Tibial artery (tissue), 4 donors: ENCODE results near the gene COL27A1.
A peak's percentile ranks its signal among the peaks of the same experiment; 100 is the strongest.

Source experiments
- DNase-seq, 2 donors: peaks; one replicate each; pipeline ENCODE4 v3.0.0-alpha.2; 2019
- H3K27ac ChIP-seq, 2 donors: fragments of 200-600 bp; sonication (generic) in 1 of 2; 1 replicate in 1 of 2; 2 replicates in 1 of 2; pipeline ENCODE4 v1.5.1; 2018 to 2019; ENCODE audit warnings: mild to moderate bottlenecking in 1 of 2
- H3K27me3 ChIP-seq, 2 donors: fragments of 200-600 bp; sonication (generic) in 1 of 2; one replicate each; pipeline versions ENCODE4 v1.5.1 to v1.6.0; 2016 to 2019
- H3K36me3 ChIP-seq, 3 donors: fragments of 200-600 bp; sonication (generic) in 2 of 3; one replicate each; pipeline ENCODE4 v1.5.1; 2016 to 2019; ENCODE audit warnings: mild to moderate bottlenecking in 2 of 3
- H3K4me1 ChIP-seq, 4 donors: fragments of 200-600 bp; sonication (generic) in 2 of 4; 1 replicate in 3 of 4; 2 replicates in 1 of 4; pipeline ENCODE4 v1.5.1; 2016 to 2019
- H3K4me3 ChIP-seq, 2 donors: fragments of 200-600 bp; sonication (generic) in 1 of 2; 1 replicate in 1 of 2; 2 replicates in 1 of 2; pipeline ENCODE4 v1.5.1; 2018 to 2019; ENCODE audit warnings: mild to moderate bottlenecking in 2 of 2
- H3K9me3 ChIP-seq, 3 donors: fragments of 200-600 bp; sonication (generic) in 1 of 3; one replicate each; pipeline ENCODE4 v1.5.1; 2016 to 2019
- CTCF ChIP-seq, 2 experiments: fragments of 200-600 bp in 1 of 2; fragments of 450-650 bp in 1 of 2; IDR thresholded peaks; one replicate each; pipeline ENCODE4 v1.5.1; 2017 to 2019; ENCODE audit warnings: antibody characterized with exemption in 2 of 2, mild to moderate bottlenecking in 1 of 2, moderate library complexity in 1 of 2
- intact Hi-C: fragments of 100-400 bp; cut with DNase I; formaldehyde crosslinking; loops from one replicate; pipeline ENCODE4 v1.15.0; 2023; ENCODE audit warnings: low total_unique reads

Gene COL27A1

GRCh38 chr9:114167591-114168091 is 12.3 kb downstream of the COL27A1 start:
- TF ChIP-seq CTCF (IDR thresholded peaks at IDR 0.05), result no peak
- Histone ChIP-seq H3K9me3 (no peaks in the 10 kb centered on the region), H3K27ac (peak overlapping the region; percentile 59 to 67), H3K27me3 (no peaks in the 10 kb centered on the region), H3K4me3 (no peak overlapping the region), H3K4me1 (peaks cover 0 to 68% (median 54%) of the 10 kb centered on the region in 4 donors), H3K36me3 (peaks cover 0 to 6% (median 0%) of the 10 kb centered on the region in 3 donors)
- intact Hi-C loops, result loop anchor here (10.0 kb wide), 1 partner anchor 47 kb away; no protein-coding TSS in a partner anchor
- DNase-seq, result peak in 1 of 2 donors; percentile 83

GRCh38 chr9:114168281-114169028 is 13.1 kb downstream of the COL27A1 start:
- no peak for DNase-seq
- no peak for TF ChIP-seq CTCF (IDR thresholded peaks at IDR 0.05)
- H3K27ac ChIP-seq, result peak overlapping the region; percentile 59 to 67

DNA sequence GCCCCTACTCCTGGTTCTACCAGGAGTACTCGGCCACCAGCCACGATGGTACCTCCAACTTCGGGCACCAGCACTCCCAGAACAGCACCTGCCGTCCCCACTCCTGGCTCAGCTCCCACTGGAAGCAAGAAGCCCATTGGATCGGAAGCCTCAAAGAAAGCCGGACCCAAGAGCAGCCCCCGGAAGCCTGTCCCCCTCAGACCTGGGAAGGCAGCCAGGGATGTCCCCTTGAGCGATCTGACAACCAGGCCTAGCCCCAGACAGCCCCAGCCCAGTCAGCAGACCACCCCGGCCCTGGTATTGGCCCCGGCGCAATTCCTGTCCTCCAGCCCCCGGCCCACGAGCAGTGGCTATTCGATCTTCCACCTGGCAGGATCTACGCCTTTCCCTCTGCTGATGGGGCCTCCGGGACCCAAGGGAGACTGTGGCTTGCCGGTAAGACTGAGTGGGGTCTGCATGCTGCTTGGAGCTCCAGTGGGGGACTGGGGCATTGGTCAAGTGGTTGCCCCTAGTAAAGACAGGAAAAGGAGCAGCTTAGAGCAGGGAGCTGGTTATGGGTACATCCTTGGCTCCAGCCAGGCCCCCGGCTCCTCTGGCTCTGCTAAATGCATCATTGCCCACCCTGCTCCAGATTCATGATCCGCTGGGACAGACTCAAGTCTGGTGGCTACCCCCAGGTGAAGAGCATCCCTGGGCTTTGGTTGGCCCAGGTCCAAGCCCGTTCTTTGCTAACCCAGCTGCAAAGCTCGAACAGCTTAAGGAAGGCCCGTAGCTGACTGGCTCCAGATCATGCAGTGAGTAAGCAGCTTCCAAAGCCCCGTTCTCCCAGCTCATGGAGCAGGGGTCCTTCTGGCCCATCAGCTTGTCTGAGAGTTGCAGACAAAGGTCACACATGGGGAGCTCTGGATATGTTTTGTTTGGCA is 14.0 kb downstream of the COL27A1 start:
- H3K27me3 ChIP-seq, result no peaks in the 10 kb centered on the region
- H3K4me3 ChIP-seq, result no peak overlapping the region
- peaks cover 0 to 68% (median 47%) of the 10 kb centered on the region in 4 donors for H3K4me1 ChIP-seq
- TF ChIP-seq CTCF (IDR thresholded peaks at IDR 0.05), result no peak
- no peaks in the 10 kb centered on the region for H3K9me3 ChIP-seq
- H3K36me3 ChIP-seq, result peaks cover 0 to 6% (median 0%) of the 10 kb centered on the region in 3 donors
- intact Hi-C loops, result loop anchor here (10.0 kb wide), 1 partner anchor 46 kb away; no protein-coding TSS in a partner anchor
- peak overlapping the region; percentile 59 to 67 for H3K27ac ChIP-seq
- no peak for DNase-seq

More at GRCh38 chr9:114168281-114169028, 13.1 kb downstream of the COL27A1 start:
- no peaks in the 10 kb centered on the region for H3K9me3 ChIP-seq
- H3K27me3 ChIP-seq, result no peaks in the 10 kb centered on the region
- no peak overlapping the region for H3K4me3 ChIP-seq
- H3K36me3 ChIP-seq, result peaks cover 0 to 6% (median 0%) of the 10 kb centered on the region in 3 donors
- intact Hi-C loops, result loop anchor here (10.0 kb wide), 1 partner anchor 46 kb away; no protein-coding TSS in a partner anchor
- H3K4me1 ChIP-seq, result peaks cover 0 to 68% (median 51%) of the 10 kb centered on the region in 4 donors

GRCh38 chr9:114169952-114170770 is 14.8 kb downstream of the COL27A1 start:
- H3K4me3 ChIP-seq, result no peak overlapping the region

More at GRCh38 chr9:114169952-114170770, 14.8 kb downstream of the COL27A1 start:
- no peak for TF ChIP-seq CTCF (IDR thresholded peaks at IDR 0.05)
- H3K4me1 ChIP-seq, result peaks cover 2 to 77% (median 55%) of the 10 kb centered on the region in 4 donors
- intact Hi-C loops, result loop anchor here (10.0 kb wide), 1 partner anchor 45 kb away; no protein-coding TSS in a partner anchor
- H3K9me3 ChIP-seq, result no peaks in the 10 kb centered on the region
- H3K27me3 ChIP-seq, result no peaks in the 10 kb centered on the region
- no peak for DNase-seq
- peaks cover 0 to 6% (median 0%) of the 10 kb centered on the region in 3 donors for H3K36me3 ChIP-seq
- H3K27ac ChIP-seq, result peak overlapping the region; percentile 59 to 67
